Colon (tissue), 2 donors: ENCODE data around the gene CHST9.

Source experiments
- FAIRE-seq: peaks from 2 replicates; lab custom pipeline; 2012; peaks lifted over from hg19 to GRCh38; lab: Jason Lieb, UNC
- donor health status: control.
- donor health status: control.

CHST9 gene

DNA sequence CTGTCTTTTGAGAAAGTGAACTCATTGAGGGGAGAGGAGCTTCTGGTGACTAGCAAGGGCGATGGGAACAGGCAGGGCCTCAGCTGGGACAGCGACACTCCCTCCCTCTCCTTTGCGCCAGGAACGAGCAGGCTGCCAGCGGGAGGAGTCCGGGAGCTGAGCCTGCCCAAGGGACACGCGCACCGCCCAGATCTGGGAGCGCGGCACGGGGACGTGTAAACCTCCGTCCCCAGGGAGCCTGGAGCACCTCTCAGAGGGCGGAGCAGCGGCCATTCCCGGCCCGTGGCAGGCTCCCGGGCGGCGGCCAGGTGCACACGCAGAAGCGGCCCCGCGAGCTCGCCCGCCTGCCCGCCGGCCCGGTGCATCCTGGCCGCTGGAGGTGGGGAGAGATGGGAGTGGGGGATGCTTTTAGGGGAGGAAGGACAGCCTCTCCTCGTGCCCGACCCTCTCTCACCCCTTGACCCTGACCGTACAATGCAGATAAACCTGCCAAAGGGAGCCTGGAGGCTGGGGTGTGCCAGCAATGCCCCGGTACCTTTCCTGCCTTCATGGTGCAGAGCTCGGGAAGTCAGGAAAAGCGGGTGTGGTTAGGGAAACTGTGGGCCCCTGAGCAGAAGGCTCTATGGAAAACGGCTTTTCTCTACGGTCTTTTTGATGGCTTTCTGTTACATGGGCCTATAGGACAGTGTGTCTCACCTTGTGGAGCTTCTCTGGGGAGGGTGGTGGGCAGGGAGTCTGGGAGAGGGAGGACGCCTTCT lies 321.8 kb downstream of the CHST9 start:
- no peak for FAIRE-seq

DNA sequence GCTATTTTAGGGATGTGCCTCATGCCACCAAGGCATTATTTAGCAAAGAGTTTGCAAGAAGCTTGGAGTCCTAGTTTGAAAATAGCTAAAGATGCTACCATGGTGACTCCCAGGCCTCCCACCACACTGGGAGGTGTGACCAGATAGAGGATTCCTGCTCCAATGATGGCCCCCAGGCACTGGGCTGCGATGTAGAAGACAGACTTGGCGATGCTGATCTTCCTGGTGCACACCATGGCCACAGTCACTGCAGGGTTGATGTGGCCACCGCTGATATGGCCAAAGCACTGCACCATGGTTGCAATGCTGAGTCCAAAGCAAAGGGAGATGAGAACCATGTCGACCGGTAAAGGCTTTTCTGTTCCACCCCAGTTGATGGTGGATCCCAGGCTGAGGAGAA lies 323.0 kb downstream of the CHST9 start:
- FAIRE-seq: no peak
